Rectal smooth muscle tissue (tissue), 1 donor: ENCODE results near the gene SLC13A5.

Experiments
- H3K27ac ChIP-seq: one replicate; pipeline ENCODE4 v1.7.0; 2013; ENCODE audit warnings: low read depth, low read length, inconsistent platforms
- H3K27me3 ChIP-seq: one replicate; pipeline ENCODE4 v1.7.0; 2013; ENCODE audit warnings: low read length; ENCODE audit not compliant: control insufficient read depth, insufficient read depth
- H3K36me3 ChIP-seq: one replicate; pipeline ENCODE4 v1.7.0; 2013; ENCODE audit warnings: low read length; ENCODE audit not compliant: control insufficient read depth, insufficient read depth
- H3K4me1 ChIP-seq: one replicate; pipeline ENCODE4 v1.7.0; 2013; ENCODE audit warnings: low read length; ENCODE audit not compliant: control insufficient read depth, insufficient read depth
- H3K4me3 ChIP-seq: one replicate; pipeline ENCODE4 v1.7.0; 2013; ENCODE audit warnings: low read length
- H3K9ac ChIP-seq: one replicate; pipeline ENCODE4 v1.7.0; 2013; ENCODE audit warnings: low read length

The SLC13A5 gene

GRCh38 chr17:6677946-6678345 lies 35.2 kb downstream of the SLC13A5 start:
- H3K9ac ChIP-seq = no peak overlapping the region

GRCh38 chr17:6677158-6677831 lies 35.9 kb downstream of the SLC13A5 start:
- H3K4me3 ChIP-seq = no peak overlapping the region
- H3K27me3 ChIP-seq = peaks cover 7% of the 10 kb centered on the region
- no peaks in the 10 kb centered on the region for H3K4me1 ChIP-seq
- no peaks in the 10 kb centered on the region for H3K36me3 ChIP-seq
- H3K27ac ChIP-seq = no peak overlapping the region
- no peak overlapping the region for H3K9ac ChIP-seq

More at GRCh38 chr17:6677946-6678345, 35.2 kb downstream of the SLC13A5 start:
- H3K4me3 ChIP-seq = no peak overlapping the region
- H3K4me1 ChIP-seq = no peaks in the 10 kb centered on the region
- H3K27me3 ChIP-seq = peaks cover 7% of the 10 kb centered on the region
- no peaks in the 10 kb centered on the region for H3K36me3 ChIP-seq
- no peak overlapping the region for H3K27ac ChIP-seq

GRCh38 chr17:6676802-6677157 lies 36.4 kb downstream of the SLC13A5 start:
- Histone ChIP-seq H3K36me3 (no peaks in the 10 kb centered on the region), H3K27ac (no peak overlapping the region), H3K9ac (no peak overlapping the region), H3K4me1 (no peaks in the 10 kb centered on the region), H3K27me3 (peaks cover 7% of the 10 kb centered on the region), H3K4me3 (no peak overlapping the region)

- no peaks in the 10 kb centered on the region for H3K4me1 ChIP-seq
- no peaks in the 10 kb centered on the region for H3K36me3 ChIP-seq
- H3K9ac ChIP-seq = no peak overlapping the region
- H3K27ac ChIP-seq = no peak overlapping the region
- no peak overlapping the region for H3K4me3 ChIP-seq
- H3K27me3 ChIP-seq = peaks cover 11% of the 10 kb centered on the region
These were observed 37.9 kb downstream of the SLC13A5 start for GRCh38 chr17:6675201-6675825.

GRCh38 chr17:6674586-6674985 lies 38.6 kb downstream of the SLC13A5 start:
- Histone ChIP-seq H3K4me3 (no peak overlapping the region), H3K36me3 (no peaks in the 10 kb centered on the region), H3K4me1 (no peaks in the 10 kb centered on the region), H3K9ac (no peak overlapping the region), H3K27ac (no peak overlapping the region), H3K27me3 (peaks cover 11% of the 10 kb centered on the region)

GRCh38 chr17:6671431-6671830 lies 41.7 kb downstream of the SLC13A5 start:
- Histone ChIP-seq H3K4me3 (no peak overlapping the region), H3K27ac (no peak overlapping the region), H3K9ac (no peak overlapping the region), H3K4me1 (no peaks in the 10 kb centered on the region), H3K27me3 (peaks cover 4% of the 10 kb centered on the region), H3K36me3 (no peaks in the 10 kb centered on the region)

- H3K27ac ChIP-seq = no peak overlapping the region
These were observed 42.2 kb downstream of the SLC13A5 start for GRCh38 chr17:6670999-6671398.

GRCh38 chr17:6670571-6670970 lies 42.6 kb downstream of the SLC13A5 start:
- Histone ChIP-seq H3K27me3 (peaks cover 4% of the 10 kb centered on the region), H3K27ac (no peak overlapping the region), H3K4me3 (no peak overlapping the region), H3K36me3 (no peaks in the 10 kb centered on the region), H3K4me1 (no peaks in the 10 kb centered on the region), H3K9ac (no peak overlapping the region)

More at GRCh38 chr17:6670999-6671398, 42.2 kb downstream of the SLC13A5 start:
- H3K36me3 ChIP-seq = no peaks in the 10 kb centered on the region
- no peak overlapping the region for H3K9ac ChIP-seq
- no peak overlapping the region for H3K4me3 ChIP-seq
- H3K4me1 ChIP-seq = no peaks in the 10 kb centered on the region
- peaks cover 4% of the 10 kb centered on the region for H3K27me3 ChIP-seq

GRCh38 chr17:6669479-6670212 lies 43.5 kb downstream of the SLC13A5 start:
- Histone ChIP-seq H3K27me3 (peaks cover 4% of the 10 kb centered on the region), H3K4me1 (no peaks in the 10 kb centered on the region), H3K4me3 (no peak overlapping the region), H3K9ac (no peak overlapping the region), H3K36me3 (no peaks in the 10 kb centered on the region), H3K27ac (no peak overlapping the region)

- Histone ChIP-seq H3K4me3 (no peak overlapping the region), H3K4me1 (no peaks in the 10 kb centered on the region), H3K9ac (no peak overlapping the region), H3K27me3 (peaks cover 4% of the 10 kb centered on the region), H3K36me3 (no peaks in the 10 kb centered on the region), H3K27ac (no peak overlapping the region)
These were observed 44.3 kb downstream of the SLC13A5 start for GRCh38 chr17:6668727-6669425.

- Histone ChIP-seq H3K4me3 (no peak overlapping the region), H3K27ac (no peak overlapping the region), H3K36me3 (no peaks in the 10 kb centered on the region), H3K9ac (no peak overlapping the region), H3K4me1 (no peaks in the 10 kb centered on the region), H3K27me3 (peaks cover 4% of the 10 kb centered on the region)
These were observed 45.0 kb downstream of the SLC13A5 start for GRCh38 chr17:6668219-6668618.

- Histone ChIP-seq H3K27me3 (peaks cover 4% of the 10 kb centered on the region), H3K4me3 (no peak overlapping the region), H3K36me3 (no peaks in the 10 kb centered on the region), H3K27ac (no peak overlapping the region), H3K4me1 (no peaks in the 10 kb centered on the region), H3K9ac (no peak overlapping the region)
These were observed 45.7 kb downstream of the SLC13A5 start for GRCh38 chr17:6667516-6667915.
